ENCODE results near the gene ASB13.
"Not testable (repeated sequence)": the region's sequence is repeated elsewhere in the genome, so short reads cannot be mapped to it uniquely, and the experiment has no call there.

The ASB13 gene

GRCh38 chr10:5607594-5607993 is 58.8 kb downstream of the ASB13 start:
- no peak for DNase-seq (ENCODE audit: low read depth in 2 of 2)

DNA sequence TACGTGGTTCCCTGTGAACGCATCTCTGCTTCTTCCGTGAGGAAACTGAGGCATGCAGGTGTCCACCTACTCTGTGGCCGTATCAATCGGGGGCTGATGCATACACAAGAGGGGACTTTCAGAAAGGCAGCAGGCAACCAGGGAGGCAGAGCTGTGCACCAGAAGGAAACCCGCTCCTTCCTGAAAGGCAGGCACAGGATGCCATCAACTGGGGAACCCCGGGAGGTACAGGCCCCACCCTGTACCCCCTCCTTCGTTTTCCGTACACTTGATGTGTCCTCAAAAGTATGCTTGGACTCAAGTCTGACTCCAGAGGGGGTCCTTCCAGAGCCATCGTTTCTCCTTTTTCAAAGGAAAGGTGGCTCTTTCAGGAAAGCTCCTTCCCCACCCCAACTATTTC is 59.5 kb downstream of the ASB13 start:
- DNase-seq (ENCODE audit: low read depth in 2 of 2), result no peak

DNA sequence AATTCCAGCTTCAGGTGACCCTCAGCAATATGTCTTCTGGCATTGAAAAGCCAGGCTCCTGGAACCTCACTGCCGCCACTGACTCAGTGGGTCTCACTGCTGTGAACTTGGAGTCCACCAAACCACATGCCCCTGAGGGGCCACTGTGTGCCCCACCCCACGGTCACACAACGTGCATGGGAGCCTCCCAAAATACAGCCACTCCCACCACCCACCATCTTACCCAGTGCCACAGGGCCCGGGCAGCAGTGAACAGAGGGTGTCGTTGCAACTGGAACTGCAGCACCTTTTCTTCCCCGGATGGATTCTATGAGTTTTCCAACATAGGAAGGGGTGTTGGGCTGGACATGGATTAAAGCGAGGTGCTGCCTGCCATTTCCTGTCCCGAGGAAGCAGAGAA is 60.1 kb downstream of the ASB13 start:
- no peak for DNase-seq (ENCODE audit: low read depth in 2 of 2)

DNA sequence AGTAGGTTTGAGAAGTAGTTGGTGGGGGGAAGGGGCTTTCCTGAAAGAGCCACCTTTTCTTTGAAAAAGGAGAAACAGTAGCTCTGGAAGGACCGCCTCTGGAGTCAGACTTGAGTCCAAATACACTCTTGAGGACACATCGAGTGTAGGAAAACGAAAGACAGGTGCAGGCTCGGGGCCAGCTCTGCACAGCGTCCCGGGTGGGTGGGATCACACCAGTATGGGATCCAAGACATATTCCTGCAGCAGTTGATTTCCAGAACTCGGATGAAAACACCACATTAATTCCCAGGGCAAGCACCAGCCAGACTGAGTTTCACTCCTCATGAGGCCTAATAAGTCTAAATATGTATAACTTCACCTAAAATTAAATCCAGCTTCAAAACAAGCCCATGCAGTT is 61.4 kb downstream of the ASB13 start:
- DNase-seq (ENCODE audit: low read depth in 2 of 2), result no peak

DNA sequence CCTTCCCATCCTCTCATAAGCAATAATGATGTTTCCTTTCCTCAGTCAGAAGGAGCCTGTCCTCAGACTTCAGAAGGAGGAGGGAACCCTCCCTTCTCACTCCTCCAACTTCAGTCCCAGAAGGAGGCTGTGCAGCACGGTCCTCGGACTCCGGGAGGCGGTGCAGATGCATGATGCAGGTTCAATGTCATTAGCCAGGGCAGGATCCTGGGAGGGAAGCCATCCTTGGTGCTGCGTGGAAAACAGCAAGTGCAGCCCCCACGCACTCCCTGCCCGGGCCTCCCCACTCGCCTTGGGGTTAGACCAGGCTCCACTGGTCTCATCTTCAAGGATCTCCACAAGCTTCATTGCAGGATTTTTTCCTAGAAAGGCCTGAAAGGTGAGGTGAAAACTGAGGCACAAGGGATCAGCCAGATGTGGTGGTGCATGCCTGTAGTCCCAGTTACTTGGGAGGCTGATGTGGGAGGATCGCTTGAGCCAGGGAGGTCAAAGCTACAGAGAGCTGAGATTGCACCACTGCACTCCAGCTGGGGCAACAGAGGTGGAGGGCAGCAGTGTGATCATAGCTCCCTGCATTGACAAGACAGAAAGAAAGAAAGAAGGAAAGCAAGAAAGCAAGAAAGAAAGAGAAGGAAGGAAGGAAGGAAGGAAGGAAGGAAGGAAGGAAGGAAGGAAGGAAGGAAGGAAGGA is 62.0 kb downstream of the ASB13 start:
- DNase-seq (ENCODE audit: low read depth in 2 of 2), result no peak

DNA sequence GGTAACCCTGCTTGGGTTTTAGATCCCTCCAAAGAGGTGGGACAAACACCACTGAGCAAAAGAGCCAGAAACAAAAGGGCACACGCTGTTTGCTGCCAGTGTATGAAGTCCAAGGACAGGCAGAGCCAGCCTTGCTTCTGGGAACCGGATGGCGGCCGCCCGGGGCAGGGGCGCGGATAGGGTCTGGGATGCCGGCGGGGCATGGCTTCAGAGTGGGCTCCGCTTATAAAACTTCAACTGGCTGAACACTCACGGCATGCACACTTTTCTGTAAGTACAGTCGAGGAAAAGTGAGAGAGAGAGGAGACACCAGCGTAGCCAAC is 62.6 kb downstream of the ASB13 start:
- DNase-seq (ENCODE audit: low read depth in 2 of 2), result no peak

- no peak for DNase-seq (ENCODE audit: low read depth in 2 of 2)
These were observed 63.1 kb downstream of the ASB13 start for GRCh38 chr10:5603091-5603847.

DNA sequence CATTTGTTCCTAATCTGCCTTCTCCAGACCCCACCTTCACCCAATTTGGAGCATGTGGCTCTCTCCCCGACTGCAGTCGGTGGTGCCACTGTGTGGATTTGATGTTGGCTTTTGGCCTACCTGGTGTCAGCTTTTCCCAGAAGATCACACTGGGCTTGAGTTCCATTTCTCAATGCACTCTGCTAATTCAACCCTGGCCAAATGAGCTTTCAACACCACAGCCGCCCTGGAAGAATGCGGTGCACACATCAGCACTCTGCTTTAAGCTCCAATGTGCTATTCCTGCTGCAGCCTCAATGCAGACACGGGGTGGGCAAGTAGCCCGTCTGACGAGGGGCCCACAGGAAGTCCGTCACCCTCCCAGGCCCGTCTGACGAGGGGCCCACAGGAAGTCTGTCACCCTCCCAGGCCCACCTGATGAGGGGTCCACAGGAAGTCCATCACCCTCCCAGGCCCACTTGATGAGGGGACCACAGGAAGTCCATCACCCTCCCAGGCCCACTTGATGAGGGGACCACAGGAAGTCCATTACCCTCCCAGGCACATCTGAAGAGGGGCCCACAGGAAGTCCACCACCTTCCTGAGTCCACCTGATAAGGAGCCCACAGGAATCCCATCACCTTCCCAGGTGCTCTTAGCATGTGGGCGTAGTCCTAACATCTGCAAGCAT is 64.4 kb downstream of the ASB13 start:
- DNase-seq (ENCODE audit: low read depth in 2 of 2), result no peak

- no peak for DNase-seq (ENCODE audit: low read depth in 2 of 2)
These were observed 65.5 kb downstream of the ASB13 start for GRCh38 chr10:5600908-5601307.

DNA sequence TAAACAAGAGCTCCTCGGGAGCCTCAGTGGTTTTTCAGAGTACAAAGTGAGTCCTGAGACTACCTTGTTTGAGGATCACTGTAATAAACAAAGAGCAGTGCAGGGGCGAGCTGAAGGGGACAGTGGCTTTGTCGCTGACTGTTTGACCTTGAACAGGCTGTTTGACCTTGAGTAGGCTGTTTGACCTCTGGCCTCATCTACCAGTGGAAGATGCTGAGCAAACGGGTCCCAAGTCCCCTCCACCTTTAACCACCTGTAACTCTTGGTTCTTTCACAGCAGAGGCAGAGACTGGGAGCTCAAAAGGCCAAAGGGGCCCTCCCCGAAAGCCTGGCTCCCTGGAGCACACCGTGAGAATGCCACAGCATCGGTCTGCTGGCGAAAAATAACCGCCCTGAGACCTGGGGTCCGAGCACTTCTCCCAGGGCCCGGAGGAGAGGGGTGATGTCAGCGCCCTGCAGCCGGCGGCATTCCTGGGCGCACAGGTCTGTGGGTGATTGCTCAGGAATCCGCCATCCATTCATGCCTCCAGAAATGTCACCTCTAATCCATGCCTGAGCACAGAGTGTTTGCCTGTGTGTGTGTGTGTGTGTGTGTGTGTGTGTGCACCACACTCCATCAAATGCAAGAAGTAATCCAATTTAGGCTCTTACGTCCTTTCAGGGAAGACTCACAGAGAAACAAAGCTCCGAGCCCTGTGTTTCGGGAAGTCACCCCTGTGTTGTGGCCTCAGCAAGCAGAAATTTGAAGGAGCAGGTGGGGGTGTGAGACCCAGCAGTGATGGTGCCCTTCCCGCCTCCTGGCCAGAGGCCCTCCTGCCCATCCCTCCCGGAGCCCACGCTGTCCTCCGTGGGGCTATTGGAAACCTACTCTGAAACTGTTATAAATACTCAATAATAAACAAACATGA is 66.5 kb downstream of the ASB13 start:
- no peak for DNase-seq (ENCODE audit: low read depth in 2 of 2)

DNA sequence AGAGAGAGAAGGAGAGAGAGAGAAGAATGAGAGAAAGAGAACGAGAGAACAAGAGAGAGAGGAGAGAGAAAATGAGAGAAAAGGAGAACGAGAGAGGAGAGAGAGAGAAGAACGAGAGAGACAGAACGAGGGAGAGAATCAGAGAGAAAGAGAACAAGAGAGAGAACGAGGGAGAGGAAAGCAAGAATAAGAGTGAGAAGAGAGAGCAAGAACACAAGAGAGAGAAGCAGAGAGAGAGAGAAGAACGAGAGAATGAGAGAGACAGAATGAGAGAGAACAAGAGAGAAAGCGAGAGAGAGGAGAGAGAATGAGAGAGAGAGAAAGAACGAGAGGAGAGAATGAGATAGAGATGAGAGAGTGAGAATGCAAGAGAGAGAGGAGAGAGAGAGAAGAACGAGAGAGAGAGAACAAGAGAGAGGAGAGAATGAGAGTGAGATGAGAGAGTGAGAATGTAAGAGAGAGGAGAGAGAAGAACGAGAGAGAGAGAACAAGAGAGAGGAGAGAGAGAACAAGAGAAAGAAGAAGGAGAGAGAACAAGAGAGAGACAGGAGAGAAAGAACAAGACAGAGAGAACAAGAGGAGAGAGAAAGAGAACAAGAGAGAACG is 68.2 kb downstream of the ASB13 start:
- DNase-seq (ENCODE audit: low read depth in 2 of 2), result no peak

DNA sequence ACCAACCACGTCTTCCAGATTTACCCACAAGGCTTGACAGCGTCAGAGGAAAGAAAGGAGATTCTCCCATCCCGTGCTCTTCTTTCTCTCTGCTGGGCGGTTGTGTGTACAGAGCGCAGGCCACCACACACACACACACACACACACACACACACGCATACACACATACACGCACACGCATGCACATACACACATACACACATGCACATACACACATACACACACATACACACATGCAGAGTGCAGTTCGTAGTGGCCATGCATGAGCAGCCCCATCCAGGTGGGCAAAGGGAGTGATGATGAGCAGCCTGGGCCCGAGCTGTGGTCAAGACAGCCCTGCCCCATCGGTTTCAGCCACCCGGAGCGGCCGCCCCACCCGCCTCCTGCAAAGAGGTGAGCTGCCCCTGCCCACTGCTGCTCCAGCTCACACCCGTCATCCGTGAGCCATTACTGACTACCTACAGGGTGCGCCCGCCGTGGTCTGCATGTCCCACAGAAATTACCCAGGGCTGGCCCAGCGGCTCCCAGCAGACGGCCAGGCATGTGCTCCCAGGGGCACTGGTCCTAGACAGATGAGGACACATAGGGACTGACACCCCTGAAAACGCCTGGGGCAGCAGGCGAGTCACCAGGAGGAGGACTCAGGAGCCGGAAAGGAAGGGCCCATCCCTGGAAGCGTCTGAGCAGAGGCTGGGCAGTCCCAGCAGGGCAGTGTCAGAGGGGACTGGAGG is 69.6 kb downstream of the ASB13 start:
- no peak for DNase-seq (ENCODE audit: low read depth in 2 of 2)

DNA sequence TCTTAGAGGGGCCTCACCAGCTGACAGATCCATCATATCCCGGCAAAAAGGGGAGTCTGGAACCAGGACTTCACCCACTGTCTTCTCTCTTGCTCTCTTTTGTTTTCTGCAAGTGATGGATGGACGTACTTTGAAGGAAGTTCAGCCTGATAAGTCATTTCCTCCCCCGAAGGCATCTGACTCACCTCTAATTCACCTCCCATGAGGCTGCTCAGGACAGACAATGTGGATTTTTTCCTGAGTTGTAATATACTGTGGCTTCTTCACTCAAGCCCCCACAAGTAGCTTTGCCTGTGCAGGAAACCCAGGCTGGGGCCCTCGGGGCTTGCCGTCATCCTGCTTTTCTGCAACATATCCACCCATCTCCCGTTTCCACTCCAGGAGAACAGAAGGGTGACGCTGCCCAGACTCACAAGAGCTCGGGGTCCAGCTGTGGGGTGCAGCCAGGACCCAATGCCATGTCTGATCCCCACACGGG is 70.4 kb downstream of the ASB13 start:
- peak; percentile 87 to 88 for DNase-seq (ENCODE audit: low read depth in 2 of 2)

GRCh38 chr10:5595591-5595990 is 70.8 kb downstream of the ASB13 start:
- no peak for DNase-seq (ENCODE audit: low read depth in 2 of 2)

GRCh38 chr10:5595095-5595494 is 71.3 kb downstream of the ASB13 start:
- no peak for DNase-seq (ENCODE audit: low read depth in 2 of 2)

- peak; percentile 81 to 82 for DNase-seq (ENCODE audit: low read depth in 2 of 2)
These were observed 71.9 kb downstream of the ASB13 start for GRCh38 chr10:5594271-5595049.

DNA sequence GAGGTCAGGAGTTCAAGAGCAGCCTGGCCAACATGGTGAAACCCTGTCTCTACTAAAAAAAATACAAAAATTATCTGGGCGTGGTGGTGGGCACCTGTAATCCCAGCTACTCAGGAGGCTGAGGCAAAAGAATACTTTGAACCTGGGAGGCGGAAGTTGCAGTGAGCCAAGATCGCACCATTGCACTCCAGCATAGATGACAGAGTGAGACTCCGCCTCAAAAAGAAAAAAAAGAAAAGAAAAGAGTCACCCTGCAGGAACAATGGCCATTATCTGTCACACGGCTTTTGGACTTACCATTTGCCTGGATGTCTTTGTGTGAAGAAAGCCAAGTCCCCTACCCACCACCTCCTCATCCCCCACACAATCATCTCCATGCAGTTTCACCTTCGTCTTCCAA is 73.0 kb downstream of the ASB13 start:
- DNase-seq (ENCODE audit: low read depth in 2 of 2), result not testable (repeated sequence)

- no peak for DNase-seq (ENCODE audit: low read depth in 2 of 2)
These were observed 74.3 kb downstream of the ASB13 start for GRCh38 chr10:5592070-5592469.

DNA sequence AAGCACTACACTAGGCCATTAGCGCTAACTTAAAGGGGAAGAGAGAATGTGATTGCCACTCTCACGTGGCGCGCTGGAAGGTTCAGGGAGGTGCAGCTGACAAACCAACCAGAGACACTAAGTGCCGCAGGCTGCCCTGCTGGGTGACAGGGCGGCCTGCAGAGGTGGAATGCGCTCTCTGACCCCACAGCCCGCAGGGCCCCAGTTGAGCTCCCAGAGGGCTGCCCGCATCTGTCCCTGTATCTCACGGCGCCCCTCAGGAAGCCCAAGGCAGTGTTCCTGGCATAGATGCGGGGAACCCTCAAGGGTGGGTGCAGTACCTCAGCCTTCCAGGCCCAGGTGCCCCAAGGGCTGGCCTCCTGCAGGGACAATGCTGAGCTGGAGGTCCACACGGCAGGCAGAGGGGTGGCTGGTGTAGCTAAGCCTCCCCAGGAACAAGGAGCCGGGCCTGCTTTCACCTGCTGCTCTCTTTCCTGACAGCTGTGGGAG is 75.0 kb downstream of the ASB13 start:
- no peak for DNase-seq (ENCODE audit: low read depth in 2 of 2)

- no peak for DNase-seq (ENCODE audit: low read depth in 2 of 2)
These were observed 75.6 kb downstream of the ASB13 start for GRCh38 chr10:5590816-5591215.

All from fibroblast of skin of left quadriceps (primary cell).